DMS53 (cell line): ENCODE results near the gene ARHGDIB.

Experiments
- DNase-seq: peaks from one replicate; lab custom pipeline; 2025; lab: John Stamatoyannopoulos, UW

ARHGDIB gene

DNA sequence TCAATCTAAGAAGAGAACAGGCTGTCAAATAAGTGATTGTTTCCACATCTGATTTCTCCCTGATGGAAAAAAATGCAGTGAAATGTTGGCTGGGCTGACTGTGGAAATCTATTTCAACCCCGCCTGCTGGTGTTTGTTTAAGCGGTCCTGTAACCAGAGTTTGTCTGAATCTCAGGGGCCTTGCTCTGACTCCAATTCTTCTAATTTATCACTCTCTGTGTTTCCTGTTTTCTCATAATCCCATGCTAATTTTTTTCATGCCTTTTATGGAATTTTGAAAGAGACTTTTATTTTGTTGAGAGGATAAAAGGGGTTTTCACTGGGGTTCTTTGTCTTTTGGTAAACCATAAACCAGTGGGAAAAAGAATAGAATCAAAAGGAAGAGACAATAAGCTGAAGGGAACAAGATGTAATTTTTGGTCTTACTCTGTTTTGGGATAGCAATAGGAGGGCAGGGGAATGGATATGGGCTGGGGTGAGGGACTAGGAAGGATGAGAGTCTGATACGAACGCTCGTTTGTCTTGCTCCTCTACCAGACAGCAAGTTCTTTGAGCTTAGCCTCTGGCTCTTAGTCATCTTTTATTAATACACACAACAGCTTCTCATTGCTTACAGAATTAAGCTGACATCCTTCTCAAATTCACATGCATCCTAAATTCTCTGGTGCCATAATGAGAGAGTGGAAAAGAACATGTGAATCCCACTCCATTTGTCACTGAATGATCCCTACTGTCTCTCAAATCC, 67.7 kb downstream of the ARHGDIB start:
- no peak for DNase-seq

DNA sequence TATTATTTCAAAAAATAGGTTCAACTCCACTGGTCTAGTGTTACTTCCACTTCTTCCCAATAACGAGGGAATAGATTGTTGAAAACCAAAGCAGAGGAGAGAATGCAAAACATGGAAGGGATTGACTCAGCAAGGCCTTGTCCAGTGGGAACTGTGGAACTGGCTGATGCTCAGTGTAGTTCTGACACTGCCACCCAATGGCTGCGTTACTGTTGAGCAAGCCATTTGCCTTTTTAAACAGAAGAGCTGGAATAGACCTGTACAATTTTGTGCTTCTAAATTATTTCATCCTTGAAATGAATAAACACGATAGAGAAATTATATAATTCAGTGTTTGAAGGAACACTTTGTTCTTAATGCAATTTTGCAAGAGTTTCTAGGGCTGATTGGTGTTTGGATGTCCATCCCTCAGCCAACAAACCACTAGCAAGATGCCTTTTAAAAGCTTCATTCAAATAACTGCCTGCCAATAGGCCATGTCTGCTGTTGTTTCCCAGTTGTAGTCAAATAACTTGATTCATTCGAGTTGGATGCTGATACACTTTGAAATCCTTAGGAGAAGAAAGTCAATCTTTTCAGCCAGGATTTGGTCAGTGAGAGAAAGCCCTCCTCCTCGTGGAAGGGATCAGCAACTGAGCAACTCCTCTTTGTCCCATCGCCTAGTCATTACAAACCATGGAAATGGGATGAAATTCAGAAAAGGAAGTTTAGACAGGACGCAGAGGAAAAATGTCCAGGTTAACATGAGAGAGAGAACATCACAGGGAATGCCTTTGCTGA, 68.5 kb downstream of the ARHGDIB start:
- peak; percentile 23 for DNase-seq
